Fibroblast of pulmonary artery (primary cell): ENCODE data around the gene CTXN3.

Source experiments
- DNase-seq: peaks from one replicate; pipeline ENCODE4 v3.0.0-alpha.2; 2010; ENCODE audit warnings: low read depth
- H3K4me3 ChIP-seq: replicated peaks from 2 replicates; pipeline ENCODE4 v1.5.1; 2011; ENCODE audit warnings: low read depth, mild to moderate bottlenecking, control low read depth, low read length, moderate library complexity
- CTCF ChIP-seq: IDR thresholded peaks from 2 replicates; pipeline ENCODE4 v1.5.1; 2011; ENCODE audit warnings: mild to moderate bottlenecking, control low read depth, low read length, inconsistent platforms; ENCODE audit errors: missing control alignments

The CTXN3 gene

DNA sequence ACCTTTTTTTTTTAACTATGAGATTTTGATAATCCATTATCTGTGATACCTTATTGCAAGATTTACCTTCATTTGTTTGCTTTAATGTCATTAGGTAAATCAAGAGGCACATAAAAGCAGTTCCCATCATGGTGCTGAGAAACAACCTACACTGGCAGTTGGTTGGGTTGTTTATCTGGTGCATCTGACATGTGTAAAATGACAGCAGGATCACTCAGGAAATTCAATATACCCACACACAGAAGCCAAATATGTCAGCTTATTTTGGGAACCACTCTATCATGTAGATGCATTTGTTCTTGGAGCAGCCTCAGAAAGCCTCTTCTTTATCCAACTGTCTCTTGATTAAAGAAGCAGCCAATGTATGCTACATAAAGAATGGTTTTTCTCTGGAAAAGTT is 46.5 kb downstream of the CTXN3 start:
- no peak overlapping the region for H3K4me3 ChIP-seq
- DNase-seq: no peak
- TF ChIP-seq CTCF: no peak

DNA sequence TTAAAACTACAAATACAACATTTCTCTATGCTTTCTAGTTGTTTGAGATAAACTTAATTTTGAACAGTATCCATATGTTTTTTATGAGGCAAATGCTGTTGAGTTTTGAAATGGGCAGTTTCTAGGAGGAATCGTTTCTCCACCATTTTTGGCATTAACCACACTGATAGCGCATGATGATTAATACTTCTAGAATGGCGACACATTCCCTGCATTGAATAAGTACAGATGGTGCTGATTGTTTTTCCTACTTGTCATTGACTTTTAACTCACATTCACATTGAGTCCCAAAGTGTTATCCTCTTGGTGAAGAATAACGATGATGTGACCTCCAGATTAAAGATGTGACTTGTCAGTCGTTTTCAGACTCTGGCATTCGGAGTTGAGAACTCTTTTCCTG is 47.8 kb downstream of the CTXN3 start:
- peak; percentile 89 for DNase-seq
- TF ChIP-seq CTCF: no peak
- no peak overlapping the region for H3K4me3 ChIP-seq

DNA sequence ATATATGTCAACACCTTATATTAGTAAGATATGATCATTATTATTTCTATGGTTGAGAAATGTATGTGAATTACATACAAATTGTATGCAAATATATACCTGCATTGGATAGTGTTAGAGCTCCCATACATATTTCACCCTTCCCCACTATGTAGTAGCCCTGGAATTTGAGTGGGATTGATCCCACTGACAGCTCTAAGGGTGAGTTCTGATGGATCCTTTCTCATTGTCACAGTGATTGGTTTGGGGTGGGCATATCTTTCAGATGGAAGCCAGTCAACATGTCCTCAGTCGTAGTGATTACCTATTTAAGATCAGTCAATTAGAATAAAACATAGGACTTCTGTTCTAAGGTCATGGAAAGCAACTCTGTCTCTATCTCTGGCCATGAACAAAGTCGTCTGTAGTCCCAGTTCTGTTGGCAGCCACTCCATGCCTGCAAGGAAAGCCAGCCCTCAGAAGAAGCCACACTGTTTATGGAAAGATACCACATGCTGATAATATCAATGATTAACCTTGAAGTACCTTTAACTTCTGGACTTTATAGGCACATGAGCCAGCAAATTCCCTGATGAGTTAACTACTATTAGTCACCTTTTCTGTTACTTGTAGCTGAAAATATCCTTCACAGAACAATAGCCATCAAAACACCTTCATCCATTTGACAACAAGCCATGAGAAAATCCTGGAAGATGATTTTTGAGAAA is 49.2 kb downstream of the CTXN3 start:
- peak; percentile 19 for DNase-seq
- TF ChIP-seq CTCF: no peak
- H3K4me3 ChIP-seq: no peak overlapping the region

DNA sequence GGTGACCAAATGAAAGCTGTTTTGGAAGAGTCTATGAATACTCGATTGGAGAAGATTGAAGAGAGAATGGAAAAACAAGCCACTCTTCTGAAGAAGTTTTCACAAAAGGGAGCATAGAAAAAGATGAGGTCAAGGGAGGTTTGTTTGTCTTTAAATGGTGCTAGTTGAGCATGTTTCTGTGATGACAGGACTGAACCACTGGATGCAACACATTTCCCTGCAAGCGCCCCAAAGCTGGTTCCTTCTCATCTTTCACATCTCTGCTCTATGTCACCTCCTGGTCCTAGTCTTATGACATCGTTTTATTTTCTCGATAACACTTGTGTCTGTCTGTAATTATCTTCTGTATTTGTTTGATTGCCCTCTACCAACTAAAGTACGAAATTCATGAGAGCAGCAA is 50.5 kb downstream of the CTXN3 start:
- DNase-seq: no peak

GRCh38 chr5:127700237-127700766 is 51.4 kb downstream of the CTXN3 start:
- DNase-seq: no peak
- no peak overlapping the region for H3K4me3 ChIP-seq
- no peak for TF ChIP-seq CTCF

More for the DNA sequence above, 50.5 kb downstream of the CTXN3 start:
- no peak for TF ChIP-seq CTCF
- no peak overlapping the region for H3K4me3 ChIP-seq

DNA sequence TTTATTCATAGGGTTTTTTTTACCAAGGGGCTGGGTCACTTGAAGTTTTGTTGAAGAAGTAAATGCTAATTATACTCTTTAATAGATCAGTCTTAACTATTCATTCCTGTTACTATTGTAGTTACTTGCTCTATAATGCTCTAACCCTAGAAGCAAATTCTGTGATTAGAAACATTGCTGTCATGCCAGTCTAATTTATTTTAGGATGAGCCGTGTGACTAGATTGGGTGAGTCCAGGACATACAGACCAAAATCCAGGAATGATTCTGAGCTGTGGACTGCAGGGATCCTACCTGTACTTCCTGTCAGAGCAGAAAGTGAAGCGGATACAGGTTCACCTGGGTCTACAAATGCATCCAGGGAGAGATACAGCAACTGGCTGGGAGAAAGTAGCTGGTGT is 53.6 kb downstream of the CTXN3 start:
- TF ChIP-seq CTCF: no peak
- DNase-seq: no peak
- no peak overlapping the region for H3K4me3 ChIP-seq
